Measurements from ENCODE around the gene PRXL2B. TPM values are rescaled to one million over a fixed set of nuclear protein-coding genes. Genes with fewer than 3 reads are reported as not detected.
"Not testable (repeated sequence)": the region's sequence is repeated elsewhere in the genome, so short reads cannot be mapped to it uniquely, and the experiment has no call there.

The PRXL2B gene
- total RNA-seq, 1 experiment from 2014 or later = 32.2 TPM

DNA sequence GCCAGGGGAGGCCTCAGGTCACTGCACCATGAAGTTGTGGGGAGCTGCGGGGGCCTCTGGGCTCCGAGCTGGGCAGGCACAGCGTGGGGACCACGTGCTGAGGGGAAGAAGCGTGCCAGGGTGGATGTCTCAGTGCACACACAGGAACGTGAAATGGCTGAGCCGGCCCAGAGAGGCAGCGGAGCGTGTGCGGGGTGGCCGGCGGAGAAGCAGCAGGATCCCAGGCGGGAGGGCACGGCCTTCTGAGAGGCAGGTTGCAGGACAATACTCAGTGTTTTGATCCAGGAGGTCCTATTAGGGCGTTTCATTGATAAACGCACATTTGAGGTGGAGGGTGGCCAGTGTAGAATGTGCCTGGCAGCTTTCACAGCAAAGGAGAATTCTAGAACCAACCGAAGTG is 17.5 kb upstream of the PRXL2B start:
- no peaks in the 10 kb centered on the region for H3K4me1 ChIP-seq (ENCODE audit: control insufficient read depth in 1 of 2, insufficient read depth in 2 of 2, low read length in 2 of 2)
- H3K9me3 ChIP-seq (ENCODE audit: control insufficient read depth in 1 of 2, insufficient read depth in 1 of 2, low read depth in 1 of 2, low read length in 2 of 2) = no peaks in the 10 kb centered on the region; a peak in 1 of 4 replicates
- no peak overlapping the region for H3K4me3 ChIP-seq (replicated peaks in 1 of 2; ENCODE audit: low read depth in 1 of 2, low read length in 2 of 2)
- no peak for ATAC-seq
- no TSS peak for BruUV-seq (replicated peaks)
- CTCF ChIA-PET = no interaction called here
- H3K27me3 ChIP-seq (ENCODE audit: insufficient read depth, low read length) = no peaks in the 10 kb centered on the region
- H4K20me1 ChIP-seq (ENCODE audit: insufficient read depth) = no peaks in the 10 kb centered on the region
- no peak for TF ChIP-seq SRF (IDR thresholded peaks at IDR 0.05; ENCODE audit: low read depth)
- TF ChIP-seq, protein P1, sequence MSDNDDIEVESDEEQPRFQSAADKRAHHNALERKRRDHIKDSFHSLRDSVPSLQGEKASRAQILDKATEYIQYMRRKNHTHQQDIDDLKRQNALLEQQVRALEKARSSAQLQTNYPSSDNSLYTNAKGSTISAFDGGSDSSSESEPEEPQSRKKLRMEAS (IDR thresholded peaks at IDR 0.05) = no peak
- TF ChIP-seq, protein P2, sequence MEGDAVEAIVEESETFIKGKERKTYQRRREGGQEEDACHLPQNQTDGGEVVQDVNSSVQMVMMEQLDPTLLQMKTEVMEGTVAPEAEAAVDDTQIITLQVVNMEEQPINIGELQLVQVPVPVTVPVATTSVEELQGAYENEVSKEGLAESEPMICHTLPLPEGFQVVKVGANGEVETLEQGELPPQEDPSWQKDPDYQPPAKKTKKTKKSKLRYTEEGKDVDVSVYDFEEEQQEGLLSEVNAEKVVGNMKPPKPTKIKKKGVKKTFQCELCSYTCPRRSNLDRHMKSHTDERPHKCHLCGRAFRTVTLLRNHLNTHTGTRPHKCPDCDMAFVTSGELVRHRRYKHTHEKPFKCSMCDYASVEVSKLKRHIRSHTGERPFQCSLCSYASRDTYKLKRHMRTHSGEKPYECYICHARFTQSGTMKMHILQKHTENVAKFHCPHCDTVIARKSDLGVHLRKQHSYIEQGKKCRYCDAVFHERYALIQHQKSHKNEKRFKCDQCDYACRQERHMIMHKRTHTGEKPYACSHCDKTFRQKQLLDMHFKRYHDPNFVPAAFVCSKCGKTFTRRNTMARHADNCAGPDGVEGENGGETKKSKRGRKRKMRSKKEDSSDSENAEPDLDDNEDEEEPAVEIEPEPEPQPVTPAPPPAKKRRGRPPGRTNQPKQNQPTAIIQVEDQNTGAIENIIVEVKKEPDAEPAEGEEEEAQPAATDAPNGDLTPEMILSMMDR (IDR thresholded peaks at IDR 0.05 in 2 of 3, conservative IDR thresholded peaks at IDR 0.05 in 1 of 3; ENCODE audit: borderline replicate concordance in 1 of 3, insufficient read depth in 1 of 3, low read depth in 2 of 3, low read length in 2 of 3) = no peak
- TF ChIP-seq RAD21 (IDR thresholded peaks at IDR 0.05; ENCODE audit: low read depth) = no peak
- TF ChIP-seq FOSL1 (IDR thresholded peaks at IDR 0.05; ENCODE audit: low read depth) = no peak
- TF ChIP-seq ZNF274 (IDR thresholded peaks at IDR 0.05; ENCODE audit: low read depth, low read length) = no peak
- intact Hi-C loops (cut with micrococcal nuclease) = no loop called here
- POLR2A ChIA-PET = no interaction called here
- RAD21 ChIA-PET (ENCODE audit: low non-redundant PET in 1 of 2, low total read pairs in 2 of 2, uncharacterized antibody in 2 of 2, unreplicated experiment in 2 of 2) = no interaction called here
- no peak overlapping the region for H3K4me2 ChIP-seq (ENCODE audit: low read length)
- H2AFZ ChIP-seq (ENCODE audit: low read depth, low read length, poor library complexity, severe bottlenecking) = no peak overlapping the region
- no peaks in the 10 kb centered on the region for H3K9me2 ChIP-seq (ENCODE audit: insufficient read depth)
- no peak for DNase-seq (ENCODE audit: low read depth, low spot score)
- no peak overlapping the region for H3K27ac ChIP-seq (ENCODE audit: low read depth, low read length)
- H3K79me2 ChIP-seq (ENCODE audit: insufficient read depth, low read length) = no peaks in the 10 kb centered on the region
- H3K36me3 ChIP-seq (ENCODE audit: control insufficient read depth in 1 of 2, insufficient read depth in 2 of 2, low read length in 2 of 2) = no peaks in the 10 kb centered on the region
- H3K9ac ChIP-seq (ENCODE audit: low read length) = no peak overlapping the region

DNA sequence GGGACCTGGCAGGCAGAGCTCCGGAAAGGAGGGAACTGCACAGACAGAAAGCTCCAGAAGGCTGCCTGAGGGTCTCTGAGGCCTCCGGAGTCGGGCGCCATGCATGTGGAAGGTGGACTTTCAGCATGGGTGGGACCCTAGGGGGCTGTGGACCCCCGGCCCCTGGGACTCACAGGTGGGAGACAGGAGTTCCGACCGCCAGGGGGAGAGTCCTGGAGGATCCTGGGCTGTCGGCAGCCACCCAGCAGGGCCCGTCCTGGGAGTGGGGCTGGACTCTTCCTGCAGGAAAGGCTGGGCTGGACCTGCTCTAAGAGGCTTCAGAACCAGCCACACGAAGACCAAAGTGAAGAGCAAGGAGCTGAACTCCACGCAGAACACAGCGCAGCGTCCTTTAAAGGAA is 16.9 kb upstream of the PRXL2B start:
- DNase-seq (ENCODE audit: low read depth, low spot score); intact Hi-C loops (cut with micrococcal nuclease); BruUV-seq (replicated peaks); H3K79me2 ChIP-seq (ENCODE audit: insufficient read depth, low read length); H3K4me2 ChIP-seq (ENCODE audit: low read length); H3K4me3 ChIP-seq (replicated peaks in 1 of 2; ENCODE audit: low read depth in 1 of 2, low read length in 2 of 2); H3K27me3 ChIP-seq (ENCODE audit: insufficient read depth, low read length); H4K20me1 ChIP-seq (ENCODE audit: insufficient read depth); H3K4me1 ChIP-seq (ENCODE audit: control insufficient read depth in 1 of 2, insufficient read depth in 2 of 2, low read length in 2 of 2); H3K9me3 ChIP-seq (ENCODE audit: control insufficient read depth in 1 of 2, insufficient read depth in 1 of 2, low read depth in 1 of 2, low read length in 2 of 2); POLR2A ChIA-PET; H3K9ac ChIP-seq (ENCODE audit: low read length); CTCF ChIA-PET; ATAC-seq; H3K27ac ChIP-seq (ENCODE audit: low read depth, low read length); H2AFZ ChIP-seq (ENCODE audit: low read depth, low read length, poor library complexity, severe bottlenecking); RAD21 ChIA-PET (ENCODE audit: low non-redundant PET in 1 of 2, low total read pairs in 2 of 2, uncharacterized antibody in 2 of 2, unreplicated experiment in 2 of 2); H3K9me2 ChIP-seq (ENCODE audit: insufficient read depth); H3K36me3 ChIP-seq (ENCODE audit: control insufficient read depth in 1 of 2, insufficient read depth in 2 of 2, low read length in 2 of 2): not testable (repeated sequence)

All from HCT116 (cell line).